Thyroid gland (tissue), 4 donors: Measurements from ENCODE around the gene SHOC2. TPM values are rescaled to one million over a fixed set of nuclear protein-coding genes. Genes with fewer than 3 reads are reported as not detected.

Source experiments
- DNase-seq, 2 donors: peaks; one replicate each; pipeline ENCODE4 v3.0.0-alpha.2; 2019
- H3K27ac ChIP-seq, 3 donors: fragments of 200-600 bp; sonication (generic); 1 replicate in 2 of 3; 2 replicates in 1 of 3; pipeline ENCODE4 v1.5.1; 2016 to 2019; ENCODE audit warnings: mild to moderate bottlenecking in 1 of 3, moderate library complexity in 1 of 3
- H3K27me3 ChIP-seq: fragments of 200-600 bp; sonication (generic); one replicate; pipeline ENCODE4 v1.5.1; 2019
- H3K36me3 ChIP-seq, 2 donors: fragments of 200-600 bp; sonication (generic); one replicate each; pipeline ENCODE4 v1.5.1; 2016 to 2019
- H3K4me1 ChIP-seq, 2 donors: fragments of 200-600 bp; sonication (generic); one replicate each; pipeline ENCODE4 v1.5.1; 2017 to 2019
- H3K4me3 ChIP-seq, 3 donors: fragments of 200-600 bp; sonication (generic); replicated peaks in 1 of 3; 1 replicate in 2 of 3; 2 replicates in 1 of 3; pipeline ENCODE4 v1.5.1; 2016; ENCODE audit warnings: mild to moderate bottlenecking in 1 of 3
- H3K9me3 ChIP-seq: fragments of 200-600 bp; sonication (generic); one replicate; pipeline ENCODE4 v1.5.1; 2017
- CTCF ChIP-seq, 6 experiments: fragments of 200-600 bp in 3 of 6; fragments of 450-650 bp in 3 of 6; sonication (generic) in 3 of 6; IDR thresholded peaks; one replicate each; pipeline ENCODE4 v1.5.1; 2016 to 2019; ENCODE audit warnings: antibody characterized with exemption in 6 of 6, mild to moderate bottlenecking in 2 of 6, inconsistent platforms in 1 of 6, moderate library complexity in 1 of 6
- POLR2A ChIP-seq, 2 donors: fragments of 450-650 bp; IDR thresholded peaks; one replicate each; pipeline ENCODE4 v1.6.1; 2017; ENCODE audit warnings: antibody characterized with exemption in 2 of 2, mild to moderate bottlenecking in 2 of 2, moderate library complexity in 1 of 2
- WGBS, 2 donors: methylation state at CpG; one replicate each; pipeline ENCODE4 v1.1.5; 2017; 5-methylcytosine and 5-hydroxymethylcytosine counted together
- intact Hi-C: fragments of 100-400 bp; cut with DNase I; formaldehyde crosslinking; loops from one replicate; pipeline ENCODE4 v1.15.1; 2023
- total RNA-seq, 4 donors: library from RNA; depleted of rRNA; stranded (reverse); fragments of >200 nt; gene quantifications; one replicate each; pipeline ENCODE4 v1.2.3, GENCODE V29; 2016

Gene SHOC2
- total RNA-seq, 4 donors from 2014 or later = 62.2 to 96.2 (median 71.1) TPM

GRCh38 chr10:111007486-111007885 is 88.1 kb downstream of the SHOC2 start:
- Histone ChIP-seq H3K4me1 (no peaks in the 10 kb centered on the region), H3K4me3 (no peak overlapping the region), H3K36me3 (peaks cover 3 to 28% of the 10 kb centered on the region in 2 donors), H3K9me3 (no peaks in the 10 kb centered on the region), H3K27me3 (no peaks in the 10 kb centered on the region), H3K27ac (no peak overlapping the region)
- 94 to 95% methylated on average over 2 of the region's 2 CpGs for WGBS, 2 donors
- intact Hi-C loops = no loop called here
- no peak for TF ChIP-seq CTCF (IDR thresholded peaks at IDR 0.05)
- TF ChIP-seq POLR2A (IDR thresholded peaks at IDR 0.05) = no peak
- DNase-seq = no peak

GRCh38 chr10:111015181-111015580 is 95.8 kb downstream of the SHOC2 start:
- no peak for TF ChIP-seq CTCF (IDR thresholded peaks at IDR 0.05)
- no peak for TF ChIP-seq POLR2A (IDR thresholded peaks at IDR 0.05)
- Histone ChIP-seq H3K4me1 (no peaks in the 10 kb centered on the region), H3K9me3 (no peaks in the 10 kb centered on the region), H3K36me3 (peaks cover 0 to 10% of the 10 kb centered on the region in 2 donors), H3K4me3 (no peak overlapping the region), H3K27ac (no peak overlapping the region), H3K27me3 (no peaks in the 10 kb centered on the region)
- WGBS, 2 donors = 84 to 97% methylated on average over 1 of the region's 1 CpG
- DNase-seq = no peak
- intact Hi-C loops = no loop called here

- Histone ChIP-seq H3K36me3 (no peaks in the 10 kb centered on the region), H3K9me3 (no peaks in the 10 kb centered on the region), H3K4me1 (no peaks in the 10 kb centered on the region), H3K27ac (no peak overlapping the region), H3K27me3 (no peaks in the 10 kb centered on the region), H3K4me3 (no peak overlapping the region)
- intact Hi-C loops = no loop called here
- no peak for DNase-seq
- WGBS, 2 donors = 48 to 49% methylated on average over 2 of the region's 2 CpGs
- TF ChIP-seq POLR2A (IDR thresholded peaks at IDR 0.05) = no peak
- no peak for TF ChIP-seq CTCF (IDR thresholded peaks at IDR 0.05)
These were observed 97.7 kb downstream of the SHOC2 start for GRCh38 chr10:111017098-111017497.

GRCh38 chr10:111018021-111018420 is 98.6 kb downstream of the SHOC2 start:
- TF ChIP-seq CTCF (IDR thresholded peaks at IDR 0.05) = no peak
- TF ChIP-seq POLR2A (IDR thresholded peaks at IDR 0.05) = no peak
- no peaks in the 10 kb centered on the region for H3K4me1 ChIP-seq
- no peak overlapping the region for H3K4me3 ChIP-seq
- DNase-seq = no peak
- H3K27ac ChIP-seq = no peak overlapping the region
- H3K27me3 ChIP-seq = no peaks in the 10 kb centered on the region
- H3K9me3 ChIP-seq = no peaks in the 10 kb centered on the region
- intact Hi-C loops = no loop called here
- no peaks in the 10 kb centered on the region for H3K36me3 ChIP-seq

- TF ChIP-seq CTCF (IDR thresholded peaks at IDR 0.05) (no peak), POLR2A (IDR thresholded peaks at IDR 0.05) (no peak)
- intact Hi-C loops = no loop called here
- Histone ChIP-seq H3K27me3 (no peaks in the 10 kb centered on the region), H3K36me3 (no peaks in the 10 kb centered on the region), H3K9me3 (no peaks in the 10 kb centered on the region), H3K27ac (no peak overlapping the region), H3K4me3 (no peak overlapping the region), H3K4me1 (no peaks in the 10 kb centered on the region)
- DNase-seq = no peak
These were observed 103.7 kb downstream of the SHOC2 start for GRCh38 chr10:111023060-111023459.
